NCI-H2227 (cell line): ENCODE data around the gene NUDT8.

Source experiments
- DNase-seq: peaks from one replicate; lab custom pipeline; 2025; ENCODE audit not compliant: unreplicated experiment; lab: John Stamatoyannopoulos, UW

NUDT8 gene

DNA sequence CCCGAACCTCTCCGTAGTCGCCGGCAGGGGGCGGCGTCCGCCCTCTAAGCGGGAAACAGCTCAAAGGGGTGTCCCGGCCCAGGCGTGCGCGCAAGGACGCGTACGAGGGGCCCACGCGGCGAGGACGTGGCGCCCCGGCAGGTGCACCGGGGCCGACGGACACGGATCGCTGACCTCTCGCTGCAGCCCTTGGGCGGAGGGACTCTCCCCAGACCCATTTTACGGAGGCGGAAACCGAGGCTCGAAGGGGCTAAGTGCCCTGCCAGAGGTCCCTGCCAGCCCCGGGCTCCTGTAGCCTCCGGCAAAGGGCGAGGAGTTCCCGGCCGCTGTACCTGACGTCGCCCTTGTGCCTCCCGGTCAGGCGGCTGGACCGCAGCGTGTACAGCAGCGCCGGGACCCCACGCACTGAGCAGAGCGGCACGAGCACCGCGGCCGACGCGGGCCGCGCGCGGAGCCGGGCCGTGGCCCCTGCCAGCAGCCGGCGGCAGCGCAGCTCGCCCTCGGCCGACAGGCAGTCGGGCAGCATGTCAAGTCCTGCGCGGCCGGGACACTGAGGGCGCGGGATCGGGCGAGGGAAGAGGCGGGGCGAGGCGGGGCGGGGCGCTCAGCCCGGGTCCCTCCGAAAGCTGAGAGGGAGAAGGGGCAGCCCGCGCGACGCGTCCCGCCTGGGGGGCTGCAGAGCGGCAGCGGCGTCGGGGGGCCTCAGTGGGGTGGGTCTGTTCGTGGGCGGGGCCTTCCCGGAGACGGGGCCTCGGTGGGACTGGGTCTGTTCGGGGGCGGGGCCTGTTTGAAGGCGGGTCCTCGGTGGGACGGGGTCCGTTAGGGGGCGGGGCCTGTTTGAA, at the start of gene NUDT8:
TSS of gene NUDT8 (minus strand) at position 552 of the 842 bp plus-strand sequence. CDS start at position 526, 26 bp downstream.
- peak; percentile 87 for DNase-seq

- no peak for DNase-seq
Observed at GRCh38 chr11:67675058-67675747, 45.5 kb upstream of the NUDT8 start.

GRCh38 chr11:67674442-67674871, 44.7 kb upstream of the NUDT8 start, which contains the start of gene ALDH3B2:
TSS of gene ALDH3B2 (minus strand) at chr11:67674623. CDS start at chr11:67666935, 7,688 bp downstream.
- DNase-seq: no peak

DNA sequence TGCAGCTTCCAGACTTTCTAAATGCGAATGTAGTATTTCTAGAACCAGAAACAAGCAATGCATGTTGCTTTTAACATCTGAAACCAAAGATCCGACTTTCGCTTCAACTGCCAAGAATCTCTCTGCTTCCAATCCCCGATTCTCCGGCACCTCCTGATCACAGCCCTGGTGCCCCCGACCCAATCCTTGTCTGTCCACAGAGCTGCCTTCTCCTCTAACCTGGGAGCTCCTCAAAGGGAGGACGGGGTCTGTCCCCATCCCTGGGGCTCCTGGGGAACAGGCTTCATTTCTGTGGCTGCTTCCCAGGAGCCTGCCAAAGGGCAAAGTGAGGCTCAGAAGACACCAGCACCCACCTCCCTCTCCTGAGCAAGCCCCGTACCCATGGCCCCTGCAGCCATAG, 44.2 kb upstream of the NUDT8 start:
- DNase-seq: no peak

- DNase-seq: no peak
Observed at GRCh38 chr11:67673358-67673757, 43.6 kb upstream of the NUDT8 start.

DNA sequence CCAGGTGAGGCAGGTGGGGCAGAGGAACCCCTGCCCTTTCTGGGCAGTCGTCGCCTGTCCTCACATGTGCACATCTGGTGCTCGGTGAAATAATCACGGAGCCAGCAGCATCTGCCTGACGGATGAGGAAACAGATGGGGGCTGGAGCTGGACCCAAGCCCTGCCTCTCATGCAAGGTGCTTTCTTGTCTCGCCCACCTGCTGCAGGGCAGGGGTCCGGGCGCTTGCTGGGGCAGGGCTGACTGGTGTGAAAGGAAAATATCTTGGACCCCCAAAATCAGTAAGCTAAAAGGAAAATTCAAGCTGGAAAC, 41.4 kb upstream of the NUDT8 start:
- DNase-seq: no peak

GRCh38 chr11:67670316-67671210, 40.8 kb upstream of the NUDT8 start:
- DNase-seq: no peak

- DNase-seq: no peak
Observed at GRCh38 chr11:67668192-67668551, 38.4 kb upstream of the NUDT8 start.

GRCh38 chr11:67667490-67668191, 37.9 kb upstream of the NUDT8 start:
- DNase-seq: no peak

GRCh38 chr11:67666676-67667489, 37.1 kb upstream of the NUDT8 start:
- DNase-seq: no peak

DNA sequence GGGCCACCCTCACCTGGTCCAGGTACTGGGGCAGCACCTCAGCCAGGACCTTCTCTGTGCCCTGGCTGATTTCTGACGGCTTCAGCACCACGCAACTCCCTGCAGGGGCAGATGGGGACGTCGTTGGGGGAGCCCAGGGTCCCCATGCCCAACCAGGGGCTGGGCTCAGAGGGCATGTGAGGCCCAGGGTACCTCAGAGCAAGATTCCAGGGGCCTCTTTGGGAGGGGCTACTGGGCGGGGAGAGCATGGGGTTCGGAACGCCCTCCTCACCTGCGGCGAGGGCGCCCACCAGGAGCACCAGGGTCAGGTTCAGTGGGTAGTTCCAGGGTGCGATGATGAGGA, 36.5 kb upstream of the NUDT8 start:
- DNase-seq: no peak

- no peak for DNase-seq
Observed at GRCh38 chr11:67665541-67666302, 36.0 kb upstream of the NUDT8 start.

GRCh38 chr11:67664696-67665540, 35.2 kb upstream of the NUDT8 start:
- DNase-seq: no peak

GRCh38 chr11:67664213-67664585, 34.5 kb upstream of the NUDT8 start:
- DNase-seq: no peak

- no peak for DNase-seq
Observed at GRCh38 chr11:67663532-67664212, 33.9 kb upstream of the NUDT8 start.

DNA sequence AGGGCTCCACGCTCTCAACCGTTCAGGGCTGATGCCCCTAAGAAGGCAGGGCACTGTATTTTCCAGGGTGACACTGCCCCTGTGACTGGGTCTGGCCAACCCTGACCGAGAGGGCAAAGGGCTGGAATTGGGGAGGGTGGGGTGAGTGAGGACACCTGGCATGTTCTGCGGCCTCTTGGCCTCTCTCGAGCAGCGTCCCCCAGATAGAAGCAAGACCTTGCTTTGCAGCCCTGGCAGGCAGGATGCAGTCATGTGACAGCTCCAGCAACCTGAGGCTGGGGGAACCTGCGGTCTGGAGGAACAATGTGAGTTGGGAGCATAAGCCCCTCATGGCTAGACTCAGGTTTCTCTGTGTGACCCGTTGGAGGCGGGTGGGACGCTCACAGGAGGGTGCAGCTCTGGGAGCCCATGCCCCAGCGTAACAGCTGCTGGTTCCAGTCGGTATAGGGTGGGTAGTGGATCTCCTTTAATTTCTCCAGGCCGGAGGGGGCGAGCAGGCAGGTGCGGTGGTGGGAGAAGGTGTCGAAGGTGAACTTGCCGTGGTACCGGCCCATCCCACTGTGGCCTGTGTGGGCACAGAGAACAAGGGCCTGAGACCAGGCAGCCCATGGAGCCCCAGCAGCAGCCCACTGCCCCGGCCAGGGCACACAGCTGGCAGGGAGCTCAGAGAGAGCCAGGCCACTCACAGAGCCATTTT, 33.2 kb upstream of the NUDT8 start:
- no peak for DNase-seq

- DNase-seq: no peak
Observed at GRCh38 chr11:67662142-67662834, 32.6 kb upstream of the NUDT8 start.
